ENCODE results near the gene UBE2QL1.
A peak's percentile ranks its signal among the peaks of the same experiment; 100 is the strongest.

UBE2QL1 gene, protein sequence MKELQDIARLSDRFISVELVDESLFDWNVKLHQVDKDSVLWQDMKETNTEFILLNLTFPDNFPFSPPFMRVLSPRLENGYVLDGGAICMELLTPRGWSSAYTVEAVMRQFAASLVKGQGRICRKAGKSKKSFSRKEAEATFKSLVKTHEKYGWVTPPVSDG

DNA sequence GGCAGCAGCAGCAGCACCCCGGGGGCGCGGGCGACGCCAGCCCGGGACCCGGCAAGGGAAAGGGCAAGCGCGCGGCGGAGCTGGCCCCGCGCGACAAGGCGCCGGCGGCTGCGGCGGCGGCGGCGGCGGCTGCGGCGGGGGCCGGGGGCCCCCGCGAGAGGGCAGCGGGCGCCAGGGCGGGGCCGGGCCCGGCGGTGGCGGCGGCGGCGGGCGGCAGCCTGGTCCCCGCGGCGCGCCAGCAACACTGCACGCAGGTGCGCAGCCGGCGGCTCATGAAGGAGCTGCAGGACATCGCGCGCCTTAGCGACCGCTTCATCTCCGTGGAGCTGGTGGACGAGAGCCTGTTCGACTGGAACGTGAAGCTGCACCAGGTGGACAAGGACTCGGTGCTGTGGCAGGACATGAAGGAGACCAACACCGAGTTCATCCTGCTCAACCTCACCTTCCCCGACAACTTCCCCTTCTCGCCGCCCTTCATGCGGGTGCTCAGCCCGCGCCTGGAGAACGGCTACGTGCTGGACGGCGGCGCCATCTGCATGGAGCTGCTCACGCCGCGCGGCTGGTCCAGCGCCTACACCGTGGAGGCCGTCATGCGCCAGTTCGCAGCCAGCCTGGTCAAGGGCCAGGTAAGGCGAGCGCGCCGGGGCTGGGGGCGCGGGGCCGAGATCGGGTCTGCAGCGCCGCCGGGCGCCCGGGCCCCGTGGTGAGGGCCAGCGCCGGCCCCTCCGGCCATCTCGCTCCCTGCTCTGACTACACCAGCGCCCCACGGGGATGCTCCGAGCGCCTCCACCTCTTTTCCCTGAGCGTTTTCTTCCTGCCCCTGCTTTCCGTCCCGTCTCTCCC is at the start of gene UBE2QL1:
Gene UBE2QL1 (plus strand): TSS at position 238 of the 843 bp plus-strand sequence. CDS start 35 bp downstream, at position 273.
- no peak within 1 kb of the TSS for H3K27ac Mint-ChIP-seq
- peaks cover 33% of the 10 kb centered on the region for H3K27me3 Mint-ChIP-seq
- peaks cover 11% of the 10 kb centered on the region for H3K4me1 Mint-ChIP-seq
- H3K9me3 Mint-ChIP-seq: no peaks in the 10 kb centered on the region
- no peaks in the 10 kb centered on the region for H3K36me3 Mint-ChIP-seq
- peak within 1 kb of the TSS; percentile 82 for H3K4me3 Mint-ChIP-seq

- H3K27ac Mint-ChIP-seq: no peak overlapping the region
- H3K4me1 Mint-ChIP-seq: no peaks in the 10 kb centered on the region
- no peak overlapping the region for H3K4me3 Mint-ChIP-seq
- H3K9me3 Mint-ChIP-seq: no peaks in the 10 kb centered on the region
- no peaks in the 10 kb centered on the region for H3K36me3 Mint-ChIP-seq
- no peaks in the 10 kb centered on the region for H3K27me3 Mint-ChIP-seq
These were observed 48.4 kb upstream of the UBE2QL1 start for GRCh38 chr5:6399980-6400910.

DNA sequence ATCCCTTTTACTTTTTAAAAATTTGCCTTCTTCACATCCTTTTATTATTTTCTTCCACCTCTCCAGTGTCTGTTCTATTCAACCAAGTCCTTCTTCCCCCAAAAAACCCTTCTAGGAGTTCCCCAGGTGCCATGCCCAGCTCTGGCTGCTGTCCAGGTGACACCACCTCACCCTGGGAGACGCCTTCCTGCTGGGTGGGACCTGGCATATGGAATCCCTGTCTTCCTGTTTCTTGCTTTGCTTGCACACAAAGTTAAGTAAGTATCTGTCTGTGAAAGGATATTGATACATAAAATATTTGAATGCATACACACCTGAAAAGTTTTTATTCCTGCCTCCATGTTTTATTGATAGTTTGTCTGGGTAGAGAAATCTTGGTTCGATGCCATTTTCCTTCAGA is 47.2 kb upstream of the UBE2QL1 start:
- Mint-ChIP-seq H3K27me3 (no peaks in the 10 kb centered on the region), H3K27ac (no peak overlapping the region), H3K4me3 (no peak overlapping the region), H3K4me1 (no peaks in the 10 kb centered on the region), H3K36me3 (no peaks in the 10 kb centered on the region), H3K9me3 (no peaks in the 10 kb centered on the region)

- Mint-ChIP-seq H3K4me3 (no peak overlapping the region), H3K9me3 (no peaks in the 10 kb centered on the region)
These were observed 45.7 kb upstream of the UBE2QL1 start for GRCh38 chr5:6402939-6403338.

GRCh38 chr5:6403416-6403815 is 45.2 kb upstream of the UBE2QL1 start:
- Mint-ChIP-seq H3K4me3 (no peak overlapping the region), H3K27ac (no peak overlapping the region), H3K9me3 (no peaks in the 10 kb centered on the region), H3K27me3 (peaks cover 1% of the 10 kb centered on the region), H3K4me1 (no peaks in the 10 kb centered on the region), H3K36me3 (no peaks in the 10 kb centered on the region)

More at GRCh38 chr5:6402939-6403338, 45.7 kb upstream of the UBE2QL1 start:
- H3K27ac Mint-ChIP-seq: no peak overlapping the region
- peaks cover 1% of the 10 kb centered on the region for H3K27me3 Mint-ChIP-seq
- H3K4me1 Mint-ChIP-seq: no peaks in the 10 kb centered on the region
- H3K36me3 Mint-ChIP-seq: no peaks in the 10 kb centered on the region

- peaks cover 1% of the 10 kb centered on the region for H3K27me3 Mint-ChIP-seq
- H3K4me3 Mint-ChIP-seq: no peak overlapping the region
- H3K36me3 Mint-ChIP-seq: no peaks in the 10 kb centered on the region
- no peak overlapping the region for H3K27ac Mint-ChIP-seq
- no peaks in the 10 kb centered on the region for H3K4me1 Mint-ChIP-seq
- no peaks in the 10 kb centered on the region for H3K9me3 Mint-ChIP-seq
These were observed 44.5 kb upstream of the UBE2QL1 start for GRCh38 chr5:6404129-6404528.

GRCh38 chr5:6405591-6405990 is 43.1 kb upstream of the UBE2QL1 start:
- H3K4me1 Mint-ChIP-seq: no peaks in the 10 kb centered on the region
- H3K27ac Mint-ChIP-seq: no peak overlapping the region
- peaks cover 1% of the 10 kb centered on the region for H3K27me3 Mint-ChIP-seq
- no peaks in the 10 kb centered on the region for H3K36me3 Mint-ChIP-seq
- no peak overlapping the region for H3K4me3 Mint-ChIP-seq
- no peaks in the 10 kb centered on the region for H3K9me3 Mint-ChIP-seq

DNA sequence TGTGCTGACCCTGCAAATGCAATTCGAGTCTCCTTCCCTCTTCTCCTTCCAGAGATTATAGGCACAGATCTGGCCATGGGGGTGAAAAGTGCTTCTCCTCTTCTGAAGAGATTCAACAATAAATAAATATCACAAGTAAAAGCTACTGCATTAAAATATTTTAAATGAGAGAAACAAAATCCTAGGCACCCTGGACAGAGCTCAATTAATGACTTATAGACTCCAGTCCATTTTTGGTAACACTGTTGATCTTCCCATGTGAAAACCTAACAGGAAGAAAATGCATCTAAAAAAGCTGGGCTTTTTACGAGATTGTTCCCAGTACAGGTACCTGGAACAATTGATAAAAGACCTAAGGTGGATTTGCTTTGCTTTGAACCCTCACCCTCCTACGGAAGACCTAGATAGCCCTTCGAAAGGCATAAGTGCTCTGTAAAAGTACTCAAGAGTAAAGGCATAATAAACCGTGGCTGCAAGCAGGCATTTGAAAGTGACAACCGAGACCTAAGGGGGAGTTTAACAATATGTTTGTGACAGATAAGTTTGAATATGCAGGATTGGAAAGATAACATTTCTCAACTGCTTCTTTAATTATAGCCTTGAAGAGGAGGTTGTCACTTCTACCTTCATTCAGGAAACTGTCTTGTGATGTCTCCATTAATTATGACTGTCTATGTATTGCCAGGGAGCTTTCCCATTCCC is 41.0 kb upstream of the UBE2QL1 start:
- Mint-ChIP-seq H3K36me3 (no peaks in the 10 kb centered on the region), H3K27ac (no peak overlapping the region)

DNA sequence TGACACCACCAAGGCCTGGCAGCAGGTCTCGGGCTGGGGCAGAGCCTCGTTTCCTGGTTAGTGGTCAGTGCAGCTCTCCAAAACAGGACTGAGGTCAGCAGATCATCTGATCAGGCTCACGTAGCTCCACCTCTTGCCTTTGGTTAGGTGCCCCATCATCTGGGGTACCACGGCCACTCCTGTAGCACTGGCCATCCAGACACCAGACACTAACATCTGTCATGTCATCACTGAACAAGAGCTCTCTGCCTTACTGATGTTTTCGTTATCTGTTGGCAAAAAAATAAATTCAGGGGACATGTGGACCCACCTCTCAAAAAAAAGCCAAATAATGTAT is 40.4 kb upstream of the UBE2QL1 start:
- Mint-ChIP-seq H3K27ac (no peak overlapping the region), H3K4me3 (no peak overlapping the region), H3K27me3 (peaks cover 1% of the 10 kb centered on the region), H3K9me3 (no peaks in the 10 kb centered on the region), H3K36me3 (no peaks in the 10 kb centered on the region), H3K4me1 (no peaks in the 10 kb centered on the region)

More for the DNA sequence above, 41.0 kb upstream of the UBE2QL1 start:
- peaks cover 1% of the 10 kb centered on the region for H3K27me3 Mint-ChIP-seq
- H3K4me1 Mint-ChIP-seq: no peaks in the 10 kb centered on the region
- H3K4me3 Mint-ChIP-seq: no peak overlapping the region
- no peaks in the 10 kb centered on the region for H3K9me3 Mint-ChIP-seq

GRCh38 chr5:6408627-6409446 is 39.8 kb upstream of the UBE2QL1 start:
- no peak overlapping the region for H3K27ac Mint-ChIP-seq
- H3K27me3 Mint-ChIP-seq: peaks cover 1% of the 10 kb centered on the region
- H3K4me3 Mint-ChIP-seq: no peak overlapping the region
- no peaks in the 10 kb centered on the region for H3K36me3 Mint-ChIP-seq
- H3K9me3 Mint-ChIP-seq: no peaks in the 10 kb centered on the region
- no peaks in the 10 kb centered on the region for H3K4me1 Mint-ChIP-seq

DNA sequence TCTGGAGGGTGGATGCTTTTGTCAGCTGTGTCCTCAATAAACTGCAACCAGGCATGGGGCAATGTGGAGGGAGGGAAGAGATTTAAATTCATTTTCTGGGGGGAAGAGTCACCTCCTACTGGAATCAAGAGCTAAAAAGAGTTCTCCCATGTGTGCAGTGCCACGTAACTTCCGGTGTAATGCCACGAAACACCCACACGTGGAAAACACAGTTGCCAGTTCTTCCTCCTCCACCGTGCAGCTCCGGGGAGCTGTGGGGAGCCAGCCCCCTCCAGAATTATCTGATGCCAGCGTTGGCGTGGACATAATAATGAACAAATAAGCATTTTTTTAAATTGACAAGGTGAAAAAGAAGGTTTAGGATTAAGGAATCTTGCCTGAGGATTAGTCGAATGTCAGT is 38.2 kb upstream of the UBE2QL1 start:
- Mint-ChIP-seq H3K27me3 (peaks cover 1% of the 10 kb centered on the region), H3K4me1 (no peaks in the 10 kb centered on the region), H3K9me3 (no peaks in the 10 kb centered on the region), H3K36me3 (no peaks in the 10 kb centered on the region), H3K4me3 (no peak overlapping the region), H3K27ac (no peak overlapping the region)

DNA sequence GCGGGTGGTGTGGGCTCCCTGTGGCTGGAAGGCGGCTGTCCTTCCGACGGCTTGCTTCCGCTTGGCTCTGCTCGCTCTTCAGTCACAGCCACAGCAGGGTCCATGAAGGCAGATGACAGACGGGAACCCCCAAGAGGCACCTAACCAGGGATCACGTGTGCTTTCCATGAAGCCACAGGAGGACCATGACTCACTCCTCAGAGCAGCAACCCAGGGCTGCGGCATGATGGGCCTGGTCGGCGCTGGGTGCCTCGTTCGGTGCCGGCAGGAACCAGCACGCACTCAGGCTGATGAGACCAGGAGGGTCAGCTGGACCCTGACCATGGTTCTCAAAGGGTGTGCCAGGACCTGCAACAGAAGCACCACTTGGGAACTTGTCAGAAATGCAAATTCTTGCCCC is 37.5 kb upstream of the UBE2QL1 start:
- Mint-ChIP-seq H3K4me1 (no peaks in the 10 kb centered on the region), H3K27me3 (peaks cover 1% of the 10 kb centered on the region), H3K36me3 (no peaks in the 10 kb centered on the region), H3K27ac (peak overlapping the region; percentile 12), H3K4me3 (no peak overlapping the region), H3K9me3 (no peaks in the 10 kb centered on the region)

GRCh38 chr5:6412811-6413210 is 35.8 kb upstream of the UBE2QL1 start:
- H3K4me1 Mint-ChIP-seq: no peaks in the 10 kb centered on the region
- H3K36me3 Mint-ChIP-seq: no peaks in the 10 kb centered on the region
- H3K9me3 Mint-ChIP-seq: no peaks in the 10 kb centered on the region
- no peaks in the 10 kb centered on the region for H3K27me3 Mint-ChIP-seq
- H3K4me3 Mint-ChIP-seq: no peak overlapping the region
- H3K27ac Mint-ChIP-seq: no peak overlapping the region

DNA sequence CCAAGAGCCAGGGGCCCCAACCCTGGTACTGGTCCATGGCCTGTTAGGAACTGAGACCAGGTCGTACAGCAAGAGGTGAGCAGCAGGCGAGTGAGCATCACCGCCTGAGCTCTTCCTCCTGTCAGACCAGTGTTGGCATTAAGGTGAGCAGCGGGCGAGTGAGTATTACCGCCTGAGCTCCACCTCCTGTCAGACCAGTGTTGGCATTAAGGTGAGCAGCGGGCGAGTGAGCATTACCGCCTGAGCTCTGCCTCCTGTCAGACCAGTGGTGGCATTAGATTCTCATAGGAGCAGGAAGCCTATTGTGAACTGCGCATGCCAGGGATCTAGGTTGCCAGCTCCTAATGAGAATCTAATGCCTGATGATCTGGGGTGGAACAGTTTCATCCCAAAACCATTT is 31.0 kb upstream of the UBE2QL1 start:
- H3K27me3 Mint-ChIP-seq: no peaks in the 10 kb centered on the region
- H3K27ac Mint-ChIP-seq: no peak overlapping the region
- H3K4me1 Mint-ChIP-seq: no peaks in the 10 kb centered on the region
- no peak overlapping the region for H3K4me3 Mint-ChIP-seq
- H3K36me3 Mint-ChIP-seq: no peaks in the 10 kb centered on the region
- H3K9me3 Mint-ChIP-seq: no peaks in the 10 kb centered on the region
